Myocyte (in vitro differentiated cells): ENCODE results near the gene GAST. TPM values are rescaled to one million over a fixed set of nuclear protein-coding genes. Genes with fewer than 3 reads are reported as not detected.
A peak's percentile ranks its signal among the peaks of the same experiment; 100 is the strongest.
"Not testable (repeated sequence)": the region's sequence is repeated elsewhere in the genome, so short reads cannot be mapped to it uniquely, and the experiment has no call there.

Experiments used
- DNase-seq: peaks from one replicate; pipeline ENCODE4 v3.0.0-alpha.2; 2012; ENCODE audit warnings: low read depth
- total RNA-seq: library from RNA; depleted of rRNA; stranded (reverse); fragments of >200 nt; gene quantifications from 2 replicates; pipeline ENCODE4 v1.2.3, GENCODE V29; 2014

The GAST gene
- total RNA-seq, 1 donor from 2014 or later = not detected

GRCh38 chr17:41683441-41684007 lies 28.6 kb upstream of the GAST start:
- DNase-seq = no peak

DNA sequence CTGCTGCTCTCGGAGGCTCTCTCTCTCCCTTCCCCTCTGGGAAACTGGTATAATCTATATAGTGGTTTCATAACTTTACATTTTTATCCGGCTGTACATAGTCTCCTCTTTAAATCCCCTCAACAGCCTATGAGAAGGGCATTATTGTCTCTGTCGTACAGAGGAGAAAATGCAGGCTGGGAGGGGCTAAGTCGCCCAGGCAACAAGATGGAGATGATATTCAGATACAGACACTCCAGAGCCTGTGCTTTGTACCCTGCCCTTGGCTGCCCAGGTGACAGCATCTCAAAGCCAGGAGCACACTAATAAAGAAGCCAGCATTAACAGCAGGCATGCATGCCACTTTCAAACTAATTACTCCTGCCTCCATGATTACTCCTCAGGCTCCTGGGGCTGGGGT lies 28.1 kb upstream of the GAST start:
- DNase-seq = no peak

DNA sequence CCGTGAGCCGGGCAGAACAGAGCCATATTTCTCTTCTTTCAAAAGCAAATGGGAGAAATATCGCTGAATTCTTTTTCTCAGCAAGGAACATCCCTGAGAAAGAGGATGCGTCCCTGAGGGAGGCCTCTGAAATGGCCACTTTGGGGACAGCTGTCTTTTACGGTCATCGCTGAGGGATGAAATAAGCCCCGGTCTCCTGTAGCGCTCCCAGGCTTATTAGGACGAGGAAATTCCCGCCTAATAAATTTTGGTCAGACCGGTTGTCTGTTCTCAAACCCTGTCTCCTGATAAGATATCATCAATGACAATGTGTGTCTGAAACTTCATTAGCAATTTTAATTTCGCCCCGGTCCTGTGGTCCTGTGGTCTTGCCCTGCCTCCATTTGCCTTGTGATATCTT lies 26.4 kb upstream of the GAST start:
- DNase-seq = not testable (repeated sequence)

DNA sequence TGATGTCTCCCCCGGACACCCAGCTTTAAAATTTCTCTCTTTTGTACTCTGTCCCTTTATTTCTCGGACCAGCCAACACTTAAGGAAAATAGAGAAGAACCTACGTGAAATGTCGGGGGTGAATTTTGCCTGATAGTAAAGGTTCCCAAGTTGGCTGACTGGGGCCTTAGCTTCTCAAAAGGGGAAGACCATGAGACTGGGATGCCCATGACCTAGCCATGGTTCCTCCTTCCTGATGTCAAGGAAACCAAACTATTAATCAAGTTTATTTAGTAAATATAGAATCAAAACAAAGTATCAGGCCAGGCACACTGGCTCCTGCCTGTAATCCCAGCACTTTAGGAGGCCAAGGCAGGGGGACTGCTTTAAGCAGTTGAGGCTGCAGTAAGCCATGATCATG lies 25.9 kb upstream of the GAST start:
- no peak for DNase-seq

DNA sequence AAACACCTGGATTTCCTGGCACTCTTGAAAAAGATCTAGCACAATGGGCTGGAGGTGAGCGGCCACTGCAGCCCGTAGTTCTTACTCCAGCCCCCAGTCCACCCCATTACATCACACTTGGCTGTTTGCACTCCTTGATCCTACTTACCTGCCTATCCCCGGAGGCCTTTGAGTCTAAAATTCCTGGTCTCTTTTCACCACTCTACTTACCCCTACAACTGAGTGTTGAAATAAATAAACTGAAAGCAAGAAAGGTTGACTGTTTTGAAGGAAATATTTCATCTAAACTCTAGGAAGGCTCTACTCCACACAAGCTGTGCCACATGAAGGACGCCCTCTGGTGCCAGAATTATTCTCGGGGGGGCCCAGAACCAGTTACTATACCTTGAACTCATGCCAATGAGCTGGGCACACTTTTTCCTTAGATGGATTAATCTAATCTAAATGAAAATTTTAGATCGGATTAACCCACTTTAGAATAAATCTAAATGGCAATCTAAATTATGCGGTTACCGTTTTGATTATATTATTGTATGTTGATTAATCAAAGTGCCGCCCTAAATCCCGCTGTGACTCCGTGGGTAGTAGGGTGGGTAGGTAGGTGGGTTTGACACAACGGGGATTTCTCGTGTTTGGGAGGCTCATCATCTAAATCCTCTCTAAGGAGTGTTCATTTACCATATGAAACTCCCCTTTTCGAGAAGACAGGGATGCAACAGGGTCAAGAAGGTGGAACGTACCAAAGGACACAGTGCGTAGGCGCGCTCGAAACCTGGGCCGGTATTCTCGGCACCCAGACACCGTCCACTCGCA lies 24.1 kb upstream of the GAST start:
- peak; percentile 69 for DNase-seq

DNA sequence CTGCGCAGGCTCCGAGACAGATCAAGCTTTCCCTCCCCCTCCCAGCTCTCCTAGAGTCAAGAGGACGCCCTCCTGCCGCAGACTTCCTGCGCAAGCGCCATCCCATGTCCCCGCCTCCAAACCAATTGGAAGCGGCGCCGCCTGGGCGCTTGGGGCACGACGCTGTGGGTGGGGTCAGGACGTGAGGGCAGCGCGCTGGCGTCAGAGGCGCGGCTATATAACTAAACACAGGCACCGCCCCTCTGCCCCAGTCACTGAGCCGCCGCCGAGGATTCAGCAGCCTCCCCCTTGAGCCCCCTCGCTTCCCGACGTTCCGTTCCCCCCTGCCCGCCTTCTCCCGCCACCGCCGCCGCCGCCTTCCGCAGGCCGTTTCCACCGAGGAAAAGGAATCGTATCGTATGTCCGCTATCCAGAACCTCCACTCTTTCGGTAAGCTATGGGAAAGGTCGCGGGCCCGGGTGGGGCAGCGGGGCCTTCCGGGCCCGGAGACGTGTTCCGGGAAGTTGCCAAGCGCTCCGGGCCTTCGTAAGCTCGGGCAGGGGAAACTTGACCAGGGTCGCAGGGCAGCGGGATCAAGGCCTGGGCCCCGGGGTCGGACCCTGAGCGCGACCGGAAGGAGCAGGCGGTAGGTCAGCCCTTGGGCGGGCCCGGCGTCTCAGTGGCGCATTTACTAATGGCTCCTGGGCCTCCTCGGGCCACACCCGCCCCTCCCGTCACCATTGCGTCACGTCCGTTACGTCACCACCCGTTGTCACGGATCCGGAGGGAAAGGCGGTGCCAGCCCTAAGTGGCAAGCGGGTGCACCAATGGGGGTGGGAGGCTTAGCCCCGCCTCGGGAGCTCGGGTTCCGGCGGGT lies 23.3 kb upstream of the GAST start, which contains the start of gene EIF1:
TSS of gene EIF1 (plus strand) at position 245 of the 856 bp plus-strand sequence. CDS start at position 399, 154 bp downstream.
- peak; percentile 100 for DNase-seq

GRCh38 chr17:41689497-41690299 lies 22.4 kb upstream of the GAST start:
- DNase-seq = peak; percentile 74

- DNase-seq = no peak
These were observed 21.6 kb upstream of the GAST start for GRCh38 chr17:41690497-41690896.

- DNase-seq = no peak
These were observed 20.9 kb upstream of the GAST start for GRCh38 chr17:41691031-41691777.

GRCh38 chr17:41692722-41693521 lies 19.2 kb upstream of the GAST start:
- DNase-seq = no peak

DNA sequence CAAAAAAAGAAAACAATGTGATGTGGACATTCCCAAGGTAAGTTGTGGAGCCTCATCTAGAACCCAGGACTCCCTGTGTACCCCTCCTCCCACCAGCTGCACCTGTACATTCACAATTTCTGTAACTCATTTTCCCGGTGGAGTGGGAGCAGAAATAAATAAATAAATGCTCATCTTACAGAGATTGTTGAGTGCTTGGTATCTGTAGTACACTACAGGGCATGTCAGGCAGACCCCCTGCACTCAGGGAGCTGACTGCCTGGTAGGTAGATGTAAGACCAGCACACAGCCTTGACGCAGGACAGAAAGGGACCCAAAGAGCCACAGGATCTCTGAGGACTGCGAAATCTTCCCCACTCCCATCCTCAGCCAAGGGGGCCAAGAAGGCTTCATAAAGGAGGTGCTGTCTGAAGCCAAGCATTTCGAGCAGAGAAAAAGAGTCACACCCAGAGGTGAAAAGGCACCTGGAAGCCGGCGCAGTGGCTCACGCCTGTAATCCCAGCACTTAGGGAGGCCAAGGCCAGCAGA lies 16.9 kb upstream of the GAST start:
- no peak for DNase-seq

GRCh38 chr17:41695954-41696757 lies 16.0 kb upstream of the GAST start:
- DNase-seq = peak; percentile 92

- peak; percentile 88 for DNase-seq
These were observed 14.8 kb upstream of the GAST start for GRCh38 chr17:41697122-41697962.

GRCh38 chr17:41700843-41701242 lies 11.3 kb upstream of the GAST start:
- DNase-seq = not testable (repeated sequence)

DNA sequence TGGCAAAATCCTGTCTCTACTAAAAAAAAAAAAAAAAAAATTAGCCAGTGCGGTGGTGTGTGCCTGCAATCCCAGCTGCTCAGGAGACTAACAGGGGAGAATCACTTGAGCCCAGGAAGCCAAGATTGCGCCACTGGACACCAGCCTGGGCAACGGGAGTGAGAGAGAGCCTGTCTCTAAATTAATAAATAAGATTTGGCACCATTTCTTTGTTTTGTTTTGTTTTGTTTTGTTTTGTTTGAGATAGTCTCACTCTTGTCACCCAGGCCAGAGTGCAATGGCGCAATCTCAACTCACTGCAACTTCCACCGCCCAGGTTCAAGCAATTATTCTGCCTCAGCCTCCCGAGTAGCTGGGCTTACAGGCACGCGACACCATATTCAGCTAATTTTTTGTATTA lies 9.4 kb upstream of the GAST start:
- no peak for DNase-seq

DNA sequence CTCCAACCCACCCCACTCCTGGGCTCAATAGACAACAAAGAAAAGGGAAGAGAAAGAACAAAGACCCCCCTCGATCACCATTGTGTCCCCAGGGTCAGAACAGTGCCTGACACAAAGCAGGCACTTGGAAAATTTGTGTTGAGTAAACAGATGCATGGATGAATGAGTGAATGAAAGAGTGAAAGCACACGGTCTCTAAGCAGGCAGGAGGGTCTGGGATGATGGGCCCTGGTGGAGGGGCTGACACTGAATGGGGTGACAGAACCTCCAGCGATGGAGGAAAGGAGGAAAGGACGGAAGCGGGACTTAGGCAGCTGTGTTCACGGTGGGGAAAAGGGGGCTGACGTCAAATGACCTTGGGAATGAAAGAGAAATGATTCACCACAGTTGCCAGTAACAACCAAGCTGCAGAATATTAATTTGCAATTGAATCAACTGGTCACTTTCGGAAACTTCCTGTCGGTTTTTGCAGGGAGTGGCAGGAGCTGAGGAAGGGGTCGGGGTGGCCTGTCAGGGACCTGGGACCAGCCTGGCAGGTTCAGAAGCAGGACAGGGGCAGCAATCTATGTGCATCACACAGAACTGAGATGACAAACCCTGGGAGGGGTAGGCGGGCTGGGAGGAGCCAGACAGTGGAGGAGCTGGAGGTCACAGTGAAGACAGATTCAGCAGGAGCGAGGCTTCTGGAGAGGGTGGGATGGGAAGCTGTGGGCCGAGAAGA lies 6.7 kb upstream of the GAST start:
- no peak for DNase-seq
